HUES48 (cell line): ENCODE data around the gene RANBP17.
"Not testable (repeated sequence)": the region's sequence is repeated elsewhere in the genome, so short reads cannot be mapped to it uniquely, and the experiment has no call there.

Source experiments
- H3K27ac ChIP-seq: one replicate; pipeline ENCODE4 v1.7.0; 2013; ENCODE audit warnings: low read depth, low read length, inconsistent platforms
- H3K27me3 ChIP-seq: 2 replicates; pipeline ENCODE4 v1.6.1; 2013; ENCODE audit warnings: mild to moderate bottlenecking, low read length; ENCODE audit not compliant: control insufficient read depth, insufficient read depth
- H3K36me3 ChIP-seq: 2 replicates; pipeline ENCODE4 v1.6.1; 2013; ENCODE audit warnings: low read length; ENCODE audit not compliant: control insufficient read depth, insufficient read depth
- H3K4me1 ChIP-seq: 2 replicates; pipeline ENCODE4 v1.6.1; 2013; ENCODE audit warnings: mild to moderate bottlenecking, low read length; ENCODE audit not compliant: control insufficient read depth, insufficient read depth
- H3K4me3 ChIP-seq: 2 replicates; pipeline ENCODE4 v1.5.1; 2013; ENCODE audit warnings: mild to moderate bottlenecking, low read depth, low read length
- H3K9ac ChIP-seq: 2 replicates; pipeline ENCODE4 v1.6.1; 2013; ENCODE audit warnings: mild to moderate bottlenecking, low read depth, low read length, moderate library complexity
- H3K9me3 ChIP-seq: 2 replicates; pipeline ENCODE4 v1.6.1; 2013; ENCODE audit warnings: low read length; ENCODE audit not compliant: control insufficient read depth, insufficient read depth

Gene RANBP17

DNA sequence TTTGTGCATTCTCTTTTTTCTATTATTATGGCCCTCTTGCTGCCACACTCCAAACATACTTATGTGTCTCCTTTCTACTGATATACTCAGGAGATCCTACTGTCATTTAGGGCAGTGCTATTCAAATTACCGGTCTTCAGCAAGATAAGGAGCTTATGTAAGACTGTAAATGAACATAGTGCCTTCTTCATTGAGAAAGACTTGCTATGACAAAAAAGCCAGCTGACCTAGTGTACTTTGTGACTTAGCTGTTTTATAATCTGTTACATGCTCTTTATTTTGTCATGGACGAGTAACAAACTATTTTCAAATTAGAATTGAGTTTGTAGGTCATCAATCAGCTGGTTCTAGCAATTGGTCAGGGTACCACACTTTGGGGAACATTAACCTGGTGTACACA is 32.8 kb downstream of the RANBP17 start:
- no peaks in the 10 kb centered on the region for H3K9me3 ChIP-seq
- peaks cover 8% of the 10 kb centered on the region; the same call in 1 of the 2 replicates for H3K36me3 ChIP-seq
- H3K9ac ChIP-seq: no peak overlapping the region
- H3K27me3 ChIP-seq: no peaks in the 10 kb centered on the region
- H3K27ac ChIP-seq: no peak overlapping the region
- no peaks in the 10 kb centered on the region; the same call in 1 of the 2 replicates for H3K4me1 ChIP-seq
- H3K4me3 ChIP-seq: no peak overlapping the region

DNA sequence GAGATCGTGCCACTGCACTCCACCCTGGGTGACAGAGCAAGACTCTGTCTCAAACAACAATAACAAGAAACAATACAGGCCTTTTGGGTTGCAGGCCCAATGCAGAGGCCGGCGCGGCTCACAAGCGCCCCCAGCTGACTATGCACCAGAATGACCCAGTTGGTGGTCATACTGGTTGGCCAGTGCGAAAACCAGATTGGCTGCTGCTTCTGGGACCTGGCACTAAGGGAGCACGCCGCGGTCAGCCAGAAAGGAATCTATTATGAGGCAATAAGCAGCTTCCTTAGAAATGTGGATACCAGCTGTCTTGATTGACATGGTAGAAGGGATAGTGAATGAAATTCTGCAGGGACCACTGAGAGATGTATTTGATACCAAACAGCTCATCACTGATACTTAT is 35.0 kb downstream of the RANBP17 start:
- H3K36me3 ChIP-seq: peaks cover 8% of the 10 kb centered on the region; the same call in 1 of the 2 replicates
- H3K27ac ChIP-seq: no peak overlapping the region
- H3K4me3 ChIP-seq: no peak overlapping the region
- no peak overlapping the region for H3K9ac ChIP-seq
- no peaks in the 10 kb centered on the region for H3K27me3 ChIP-seq
- H3K4me1 ChIP-seq: no peaks in the 10 kb centered on the region; the same call in 1 of the 2 replicates
- H3K9me3 ChIP-seq: no peaks in the 10 kb centered on the region

DNA sequence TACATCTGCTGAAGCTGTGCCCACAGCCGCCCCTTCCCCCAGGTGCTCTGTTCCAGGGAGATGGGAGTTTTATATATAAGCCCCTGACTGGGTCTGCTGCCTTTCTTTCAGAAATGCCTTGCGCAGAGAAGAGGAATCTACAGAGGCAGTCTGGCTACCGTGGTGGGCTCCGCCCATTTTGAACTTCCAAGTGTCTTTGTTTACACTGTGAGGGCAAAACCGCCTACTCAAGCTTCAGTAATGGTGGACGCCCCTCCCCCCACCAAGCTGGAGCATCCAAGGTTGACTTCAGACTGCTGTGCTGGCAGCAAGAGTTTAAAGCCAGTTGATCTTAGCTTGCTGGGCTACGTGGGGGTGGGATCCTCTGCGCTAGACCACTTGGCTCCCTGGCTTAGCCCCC is 41.3 kb downstream of the RANBP17 start:
- Histone ChIP-seq H3K4me3 (no peak overlapping the region), H3K9ac (no peak overlapping the region), H3K27me3 (no peaks in the 10 kb centered on the region), H3K36me3 (peaks cover 5% of the 10 kb centered on the region; the same call in 1 of the 2 replicates), H3K4me1 (peaks cover 7% of the 10 kb centered on the region; the same call in 1 of the 2 replicates), H3K9me3 (no peaks in the 10 kb centered on the region), H3K27ac (no peak overlapping the region)

DNA sequence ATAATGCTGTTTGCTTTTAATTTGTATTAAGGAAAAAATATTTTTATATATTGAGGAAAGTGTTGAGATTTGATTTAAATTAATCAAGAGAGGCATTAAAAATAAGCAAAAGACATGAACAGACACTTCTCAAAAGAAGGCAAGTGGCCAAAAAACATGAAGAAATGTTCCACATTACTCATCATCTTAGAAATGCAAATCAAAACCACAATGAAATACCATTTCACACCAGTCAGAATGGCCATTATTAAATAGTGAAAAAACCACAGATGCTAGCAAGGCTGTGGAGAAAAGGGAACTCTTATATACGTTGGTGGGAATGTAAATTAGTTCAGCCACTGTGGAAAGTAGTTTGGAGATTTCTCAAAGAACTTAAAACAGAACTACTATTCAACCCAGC is 45.9 kb downstream of the RANBP17 start:
- no peak overlapping the region for H3K9ac ChIP-seq
- peaks cover 6% of the 10 kb centered on the region; the same call in 1 of the 2 replicates for H3K4me1 ChIP-seq
- H3K36me3 ChIP-seq: peaks cover 31% of the 10 kb centered on the region
- no peaks in the 10 kb centered on the region for H3K9me3 ChIP-seq
- no peaks in the 10 kb centered on the region for H3K27me3 ChIP-seq
- no peak overlapping the region for H3K27ac ChIP-seq
- no peak overlapping the region for H3K4me3 ChIP-seq

DNA sequence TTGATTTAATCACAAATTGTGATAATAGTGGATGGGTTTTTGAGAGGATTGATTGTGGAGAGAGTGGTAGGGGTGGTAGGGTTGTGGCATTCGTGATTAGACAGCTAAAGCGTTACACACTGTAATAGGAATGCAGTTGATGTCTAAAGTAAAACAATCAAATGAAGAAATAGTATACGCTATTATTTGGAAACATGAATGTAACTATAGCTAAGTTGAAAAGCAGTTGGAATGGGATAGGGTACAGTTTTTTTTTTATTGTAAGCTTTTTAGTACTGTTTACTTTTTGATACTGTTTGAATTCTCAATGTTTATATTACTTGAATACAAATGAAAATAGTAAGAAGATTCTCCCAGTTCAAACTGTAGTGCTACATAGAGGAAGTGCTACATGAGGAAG is 51.8 kb downstream of the RANBP17 start:
- peaks cover 26% of the 10 kb centered on the region for H3K36me3 ChIP-seq

DNA sequence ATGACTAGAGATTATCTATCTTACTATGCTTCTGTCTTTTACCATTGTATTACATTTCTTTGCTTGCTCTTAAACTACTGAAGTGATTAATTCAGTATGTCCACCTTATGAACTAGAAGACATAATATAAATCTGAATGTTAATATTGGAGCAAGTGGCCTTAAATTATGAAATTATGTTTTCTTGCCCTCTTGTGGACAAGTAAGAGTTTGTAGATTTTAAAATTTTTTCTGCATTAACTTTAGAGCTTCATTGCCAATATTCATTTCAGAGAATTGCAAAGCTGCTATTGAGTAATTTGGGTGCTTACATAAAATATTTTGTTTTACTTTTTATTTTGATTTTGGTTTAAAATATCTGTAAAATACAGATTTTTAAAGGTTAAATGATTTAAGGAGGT is 55.3 kb downstream of the RANBP17 start:
- H3K9me3 ChIP-seq: no peaks in the 10 kb centered on the region
- H3K27ac ChIP-seq: no peak overlapping the region
- no peaks in the 10 kb centered on the region for H3K4me1 ChIP-seq

More for the DNA sequence above, 51.8 kb downstream of the RANBP17 start:
- no peak overlapping the region for H3K9ac ChIP-seq
- no peak overlapping the region for H3K4me3 ChIP-seq
- no peaks in the 10 kb centered on the region for H3K9me3 ChIP-seq
- no peak overlapping the region for H3K27ac ChIP-seq
- no peaks in the 10 kb centered on the region for H3K4me1 ChIP-seq
- H3K27me3 ChIP-seq: no peaks in the 10 kb centered on the region

DNA sequence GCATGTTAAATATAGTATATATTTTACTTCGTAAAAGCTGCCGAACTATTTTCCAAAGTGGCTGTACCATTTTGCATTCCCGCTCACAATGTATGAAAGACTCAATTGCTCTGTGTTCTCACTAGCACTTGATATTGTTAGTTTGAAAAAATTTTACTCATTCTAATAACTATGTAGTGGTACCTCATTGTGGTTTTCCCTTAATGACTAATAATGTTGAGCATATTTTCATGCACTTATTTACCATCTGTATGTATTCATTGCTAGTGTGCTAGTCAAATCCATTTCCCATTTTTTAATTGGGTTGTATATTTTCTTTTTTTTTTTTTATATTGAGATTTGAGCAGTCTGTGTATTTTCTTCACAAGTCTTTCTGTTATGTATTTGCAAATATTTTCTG is 58.4 kb downstream of the RANBP17 start:
- H3K9me3 ChIP-seq: no peaks in the 10 kb centered on the region
- no peak overlapping the region for H3K27ac ChIP-seq
- H3K4me1 ChIP-seq: 0 out of 2 replicates have a peak, but pooled peaks cover 2% of the 10 kb centered on the region
- H3K36me3 ChIP-seq: peaks cover 10% of the 10 kb centered on the region
- no peaks in the 10 kb centered on the region for H3K27me3 ChIP-seq
- no peak overlapping the region for H3K4me3 ChIP-seq
- H3K9ac ChIP-seq: no peak overlapping the region

More for the DNA sequence above, 55.3 kb downstream of the RANBP17 start:
- Histone ChIP-seq H3K4me3 (no peak overlapping the region), H3K36me3 (peaks cover 10% of the 10 kb centered on the region), H3K27me3 (no peaks in the 10 kb centered on the region), H3K9ac (no peak overlapping the region)

DNA sequence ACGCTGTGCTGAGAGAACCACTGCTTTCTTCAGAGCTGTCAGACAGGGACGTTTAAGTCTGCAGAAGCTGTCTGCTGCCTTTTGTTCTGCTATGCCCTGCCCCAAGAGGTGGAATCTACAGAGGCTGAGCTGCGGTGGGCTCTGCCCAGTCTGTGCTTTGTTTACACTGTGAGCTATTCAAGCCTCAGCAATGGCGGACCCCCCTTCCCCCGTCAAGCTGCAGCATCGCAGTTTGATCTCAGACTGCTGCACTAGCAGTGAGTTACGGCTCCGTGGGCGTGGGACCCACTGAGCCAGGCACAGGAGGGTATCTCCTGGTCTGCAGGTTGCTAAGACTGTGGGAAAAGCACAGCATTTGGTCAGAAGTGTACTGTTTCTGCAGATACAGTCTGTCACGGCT is 60.5 kb downstream of the RANBP17 start:
- not testable (repeated sequence) for H3K9ac ChIP-seq, H3K4me3 ChIP-seq, H3K4me1 ChIP-seq, H3K27me3 ChIP-seq, H3K9me3 ChIP-seq
- Histone ChIP-seq H3K36me3 (peaks cover 10% of the 10 kb centered on the region), H3K27ac (peak overlapping the region; percentile 59)

DNA sequence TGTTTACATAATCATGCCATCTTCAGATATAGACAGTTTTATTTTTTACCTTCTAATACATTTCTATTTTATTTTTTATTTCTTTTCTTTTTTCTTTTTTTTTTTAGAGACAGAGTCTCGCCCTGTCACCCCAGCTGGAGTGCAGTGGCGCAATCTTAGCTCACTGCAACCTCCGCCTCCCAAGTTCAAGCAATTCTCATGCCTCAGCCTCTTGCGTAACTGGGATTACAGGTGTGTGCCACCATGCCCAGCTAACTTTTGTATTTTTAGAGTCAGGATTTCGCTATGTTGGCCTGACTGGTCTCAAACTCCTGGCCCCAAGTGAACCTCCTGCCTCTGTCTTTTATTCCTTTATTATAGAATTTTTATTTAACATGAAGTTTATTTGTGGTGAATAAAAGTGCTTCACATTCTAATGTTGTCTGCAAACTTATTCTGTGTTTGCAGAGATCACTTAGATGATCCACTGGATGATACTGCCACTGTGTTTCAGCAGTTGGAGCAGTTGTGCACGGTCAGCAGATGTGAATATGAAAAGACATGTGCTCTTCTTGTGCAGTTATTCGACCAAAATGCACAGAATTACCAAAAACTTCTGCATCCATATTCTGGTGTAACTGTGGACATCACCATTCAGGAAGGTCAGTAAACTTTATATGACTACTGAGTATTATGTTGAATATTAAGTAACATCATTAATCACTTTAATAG is 62.2 kb downstream of the RANBP17 start:
- H3K36me3 ChIP-seq: peaks cover 10% of the 10 kb centered on the region
- H3K27ac ChIP-seq: no peak overlapping the region
- no peak overlapping the region for H3K9ac ChIP-seq
- no peak overlapping the region for H3K4me3 ChIP-seq
- 0 out of 2 replicates have a peak, but pooled peaks cover 2% of the 10 kb centered on the region for H3K4me1 ChIP-seq
- no peaks in the 10 kb centered on the region for H3K9me3 ChIP-seq
- H3K27me3 ChIP-seq: no peaks in the 10 kb centered on the region

DNA sequence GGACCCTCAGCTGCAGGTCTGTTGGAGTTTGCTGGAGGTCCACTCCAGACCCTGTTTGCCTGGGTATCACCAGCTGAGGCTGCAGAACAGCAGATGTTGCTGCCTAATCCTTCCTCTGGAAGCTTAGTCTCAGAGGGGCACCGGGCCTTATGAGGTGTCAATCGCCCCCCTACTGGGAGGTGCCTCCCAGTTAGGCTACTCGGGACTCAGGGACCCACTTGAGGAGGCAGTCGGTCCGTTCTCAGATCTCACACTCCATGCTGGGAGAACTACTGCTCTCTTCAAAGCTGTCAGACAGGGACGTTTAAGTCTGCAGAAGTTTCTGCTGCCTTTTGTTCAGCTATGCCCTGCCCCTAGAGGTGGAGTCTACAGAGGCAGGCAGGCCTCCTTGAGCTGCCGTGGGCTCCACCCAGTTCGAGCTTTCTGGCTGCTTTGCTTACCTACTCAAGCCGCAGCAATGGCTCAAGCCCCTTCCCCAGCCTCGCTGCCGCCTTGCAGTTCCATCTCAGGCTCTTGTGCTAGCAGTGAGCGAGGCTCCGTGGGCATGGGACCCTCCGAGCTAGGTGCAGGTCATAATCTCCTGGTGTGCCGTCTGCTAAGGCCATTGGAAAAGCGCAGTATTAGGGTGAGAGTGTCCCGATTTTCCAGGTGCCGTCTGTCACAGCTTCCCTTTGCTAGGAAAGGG is 73.9 kb downstream of the RANBP17 start:
- H3K9ac ChIP-seq, H3K27me3 ChIP-seq, H3K36me3 ChIP-seq, H3K4me1 ChIP-seq, H3K27ac ChIP-seq, H3K9me3 ChIP-seq, H3K4me3 ChIP-seq: not testable (repeated sequence)

DNA sequence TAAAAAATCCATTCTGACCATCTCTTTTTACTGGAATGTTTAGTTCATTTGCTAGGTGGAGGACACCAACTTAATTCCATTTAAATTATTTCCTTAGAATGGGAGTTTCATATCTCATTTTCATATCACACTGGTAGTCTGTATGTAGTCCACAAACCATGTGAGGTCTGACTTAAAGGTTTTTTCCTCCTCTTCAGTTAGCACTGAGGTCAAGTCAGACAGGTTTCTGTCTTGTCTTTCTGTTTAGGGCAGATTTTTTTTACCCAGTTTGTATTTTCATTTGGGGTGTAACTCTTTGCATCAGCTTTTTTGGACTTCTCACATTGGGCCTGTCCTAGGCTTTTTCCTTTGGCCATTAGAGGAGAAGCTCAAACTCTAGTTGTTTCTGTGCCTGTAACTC is 75.3 kb downstream of the RANBP17 start:
- no peak overlapping the region for H3K4me3 ChIP-seq
- no peak overlapping the region for H3K9ac ChIP-seq
- no peak overlapping the region for H3K27ac ChIP-seq
- no peaks in the 10 kb centered on the region; the same call in 1 of the 2 replicates for H3K4me1 ChIP-seq
- no peaks in the 10 kb centered on the region for H3K9me3 ChIP-seq
- no peaks in the 10 kb centered on the region for H3K27me3 ChIP-seq
- peaks cover 6% of the 10 kb centered on the region; the same call in 1 of the 2 replicates for H3K36me3 ChIP-seq
